ENCODE results near the gene PFKFB4. TPM values are rescaled to one million over a fixed set of nuclear protein-coding genes. Genes with fewer than 3 reads are reported as not detected.
A peak's percentile ranks its signal among the peaks of the same experiment; 100 is the strongest.

The PFKFB4 gene
- total and polyA plus RNA-seq, 2 experiments from 2014 or later: 8.6 to 22.9 TPM

DNA sequence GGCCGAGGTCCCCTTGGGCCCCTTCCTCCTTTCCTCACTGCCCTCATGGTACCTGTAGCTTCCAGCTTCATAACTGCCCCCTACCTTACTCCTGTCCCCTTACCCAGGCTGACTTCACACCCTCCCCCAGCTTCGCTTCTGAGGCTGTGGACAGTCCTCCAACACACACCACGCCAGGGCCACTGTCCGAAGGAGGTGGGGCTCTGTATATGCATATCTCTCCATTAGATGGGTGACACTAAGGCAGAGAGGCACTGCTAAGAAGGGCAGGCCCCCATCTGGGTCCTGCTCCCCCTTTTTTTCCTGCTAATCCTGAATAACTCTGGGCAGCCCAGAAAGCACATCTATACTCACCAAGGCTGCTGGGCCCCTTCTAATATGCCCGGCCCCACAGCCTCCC, 39.6 kb upstream of the PFKFB4 start:
- H3K27ac ChIP-seq (ENCODE audit: low read depth): no peak overlapping the region
- H3K27me3 Mint-ChIP-seq (ENCODE audit: insufficient read depth, low read depth, poor library complexity): peaks cover 23% of the 10 kb centered on the region
- H2AFZ ChIP-seq: no peak overlapping the region
- 0 out of 2 replicates have a peak, but pooled peaks cover 6% of the 10 kb centered on the region for H3K36me3 ChIP-seq (ENCODE audit: insufficient read depth)
- no peak overlapping the region; the same call in 1 of the 2 replicates for H3K27ac Mint-ChIP-seq
- H4K20me1 ChIP-seq (replicated peaks; ENCODE audit: insufficient read depth): no peaks in the 10 kb centered on the region; the same call in 1 of the 2 replicates
- no peaks in the 10 kb centered on the region for H3K9me2 ChIP-seq (ENCODE audit: insufficient read depth)
- TF ChIP-seq EZH2 (IDR thresholded peaks at IDR 0.05; ENCODE audit: low read depth, unreplicated experiment): no peak
- TF ChIP-seq, protein P1, sequence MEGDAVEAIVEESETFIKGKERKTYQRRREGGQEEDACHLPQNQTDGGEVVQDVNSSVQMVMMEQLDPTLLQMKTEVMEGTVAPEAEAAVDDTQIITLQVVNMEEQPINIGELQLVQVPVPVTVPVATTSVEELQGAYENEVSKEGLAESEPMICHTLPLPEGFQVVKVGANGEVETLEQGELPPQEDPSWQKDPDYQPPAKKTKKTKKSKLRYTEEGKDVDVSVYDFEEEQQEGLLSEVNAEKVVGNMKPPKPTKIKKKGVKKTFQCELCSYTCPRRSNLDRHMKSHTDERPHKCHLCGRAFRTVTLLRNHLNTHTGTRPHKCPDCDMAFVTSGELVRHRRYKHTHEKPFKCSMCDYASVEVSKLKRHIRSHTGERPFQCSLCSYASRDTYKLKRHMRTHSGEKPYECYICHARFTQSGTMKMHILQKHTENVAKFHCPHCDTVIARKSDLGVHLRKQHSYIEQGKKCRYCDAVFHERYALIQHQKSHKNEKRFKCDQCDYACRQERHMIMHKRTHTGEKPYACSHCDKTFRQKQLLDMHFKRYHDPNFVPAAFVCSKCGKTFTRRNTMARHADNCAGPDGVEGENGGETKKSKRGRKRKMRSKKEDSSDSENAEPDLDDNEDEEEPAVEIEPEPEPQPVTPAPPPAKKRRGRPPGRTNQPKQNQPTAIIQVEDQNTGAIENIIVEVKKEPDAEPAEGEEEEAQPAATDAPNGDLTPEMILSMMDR (conservative IDR thresholded peaks at IDR 0.05; ENCODE audit: low read depth in 2 of 2): no peak
- TF ChIP-seq CREB1 (CRISPR knock-in tag; IDR thresholded peaks at IDR 0.05; ENCODE audit: low read depth): no peak
- no peak for TF ChIP-seq JUNB (IDR thresholded peaks at IDR 0.05; ENCODE audit: unreplicated experiment)
- TF ChIP-seq NANOG (IDR thresholded peaks at IDR 0.05; ENCODE audit: borderline replicate concordance): no peak
- TF ChIP-seq ZNF331 (CRISPR knock-in tag; IDR thresholded peaks at IDR 0.05; ENCODE audit: low read depth): no peak
- TF ChIP-seq POLR2AphosphoS5 (IDR thresholded peaks at IDR 0.05; ENCODE audit: low read depth): no peak
- TF ChIP-seq, protein P2, sequence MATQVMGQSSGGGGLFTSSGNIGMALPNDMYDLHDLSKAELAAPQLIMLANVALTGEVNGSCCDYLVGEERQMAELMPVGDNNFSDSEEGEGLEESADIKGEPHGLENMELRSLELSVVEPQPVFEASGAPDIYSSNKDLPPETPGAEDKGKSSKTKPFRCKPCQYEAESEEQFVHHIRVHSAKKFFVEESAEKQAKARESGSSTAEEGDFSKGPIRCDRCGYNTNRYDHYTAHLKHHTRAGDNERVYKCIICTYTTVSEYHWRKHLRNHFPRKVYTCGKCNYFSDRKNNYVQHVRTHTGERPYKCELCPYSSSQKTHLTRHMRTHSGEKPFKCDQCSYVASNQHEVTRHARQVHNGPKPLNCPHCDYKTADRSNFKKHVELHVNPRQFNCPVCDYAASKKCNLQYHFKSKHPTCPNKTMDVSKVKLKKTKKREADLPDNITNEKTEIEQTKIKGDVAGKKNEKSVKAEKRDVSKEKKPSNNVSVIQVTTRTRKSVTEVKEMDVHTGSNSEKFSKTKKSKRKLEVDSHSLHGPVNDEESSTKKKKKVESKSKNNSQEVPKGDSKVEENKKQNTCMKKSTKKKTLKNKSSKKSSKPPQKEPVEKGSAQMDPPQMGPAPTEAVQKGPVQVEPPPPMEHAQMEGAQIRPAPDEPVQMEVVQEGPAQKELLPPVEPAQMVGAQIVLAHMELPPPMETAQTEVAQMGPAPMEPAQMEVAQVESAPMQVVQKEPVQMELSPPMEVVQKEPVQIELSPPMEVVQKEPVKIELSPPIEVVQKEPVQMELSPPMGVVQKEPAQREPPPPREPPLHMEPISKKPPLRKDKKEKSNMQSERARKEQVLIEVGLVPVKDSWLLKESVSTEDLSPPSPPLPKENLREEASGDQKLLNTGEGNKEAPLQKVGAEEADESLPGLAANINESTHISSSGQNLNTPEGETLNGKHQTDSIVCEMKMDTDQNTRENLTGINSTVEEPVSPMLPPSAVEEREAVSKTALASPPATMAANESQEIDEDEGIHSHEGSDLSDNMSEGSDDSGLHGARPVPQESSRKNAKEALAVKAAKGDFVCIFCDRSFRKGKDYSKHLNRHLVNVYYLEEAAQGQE (IDR thresholded peaks at IDR 0.05; ENCODE audit: unreplicated experiment): no peak
- TF ChIP-seq ZNF114 (CRISPR knock-in tag; IDR thresholded peaks at IDR 0.05): no peak
- TF ChIP-seq, protein P3, sequence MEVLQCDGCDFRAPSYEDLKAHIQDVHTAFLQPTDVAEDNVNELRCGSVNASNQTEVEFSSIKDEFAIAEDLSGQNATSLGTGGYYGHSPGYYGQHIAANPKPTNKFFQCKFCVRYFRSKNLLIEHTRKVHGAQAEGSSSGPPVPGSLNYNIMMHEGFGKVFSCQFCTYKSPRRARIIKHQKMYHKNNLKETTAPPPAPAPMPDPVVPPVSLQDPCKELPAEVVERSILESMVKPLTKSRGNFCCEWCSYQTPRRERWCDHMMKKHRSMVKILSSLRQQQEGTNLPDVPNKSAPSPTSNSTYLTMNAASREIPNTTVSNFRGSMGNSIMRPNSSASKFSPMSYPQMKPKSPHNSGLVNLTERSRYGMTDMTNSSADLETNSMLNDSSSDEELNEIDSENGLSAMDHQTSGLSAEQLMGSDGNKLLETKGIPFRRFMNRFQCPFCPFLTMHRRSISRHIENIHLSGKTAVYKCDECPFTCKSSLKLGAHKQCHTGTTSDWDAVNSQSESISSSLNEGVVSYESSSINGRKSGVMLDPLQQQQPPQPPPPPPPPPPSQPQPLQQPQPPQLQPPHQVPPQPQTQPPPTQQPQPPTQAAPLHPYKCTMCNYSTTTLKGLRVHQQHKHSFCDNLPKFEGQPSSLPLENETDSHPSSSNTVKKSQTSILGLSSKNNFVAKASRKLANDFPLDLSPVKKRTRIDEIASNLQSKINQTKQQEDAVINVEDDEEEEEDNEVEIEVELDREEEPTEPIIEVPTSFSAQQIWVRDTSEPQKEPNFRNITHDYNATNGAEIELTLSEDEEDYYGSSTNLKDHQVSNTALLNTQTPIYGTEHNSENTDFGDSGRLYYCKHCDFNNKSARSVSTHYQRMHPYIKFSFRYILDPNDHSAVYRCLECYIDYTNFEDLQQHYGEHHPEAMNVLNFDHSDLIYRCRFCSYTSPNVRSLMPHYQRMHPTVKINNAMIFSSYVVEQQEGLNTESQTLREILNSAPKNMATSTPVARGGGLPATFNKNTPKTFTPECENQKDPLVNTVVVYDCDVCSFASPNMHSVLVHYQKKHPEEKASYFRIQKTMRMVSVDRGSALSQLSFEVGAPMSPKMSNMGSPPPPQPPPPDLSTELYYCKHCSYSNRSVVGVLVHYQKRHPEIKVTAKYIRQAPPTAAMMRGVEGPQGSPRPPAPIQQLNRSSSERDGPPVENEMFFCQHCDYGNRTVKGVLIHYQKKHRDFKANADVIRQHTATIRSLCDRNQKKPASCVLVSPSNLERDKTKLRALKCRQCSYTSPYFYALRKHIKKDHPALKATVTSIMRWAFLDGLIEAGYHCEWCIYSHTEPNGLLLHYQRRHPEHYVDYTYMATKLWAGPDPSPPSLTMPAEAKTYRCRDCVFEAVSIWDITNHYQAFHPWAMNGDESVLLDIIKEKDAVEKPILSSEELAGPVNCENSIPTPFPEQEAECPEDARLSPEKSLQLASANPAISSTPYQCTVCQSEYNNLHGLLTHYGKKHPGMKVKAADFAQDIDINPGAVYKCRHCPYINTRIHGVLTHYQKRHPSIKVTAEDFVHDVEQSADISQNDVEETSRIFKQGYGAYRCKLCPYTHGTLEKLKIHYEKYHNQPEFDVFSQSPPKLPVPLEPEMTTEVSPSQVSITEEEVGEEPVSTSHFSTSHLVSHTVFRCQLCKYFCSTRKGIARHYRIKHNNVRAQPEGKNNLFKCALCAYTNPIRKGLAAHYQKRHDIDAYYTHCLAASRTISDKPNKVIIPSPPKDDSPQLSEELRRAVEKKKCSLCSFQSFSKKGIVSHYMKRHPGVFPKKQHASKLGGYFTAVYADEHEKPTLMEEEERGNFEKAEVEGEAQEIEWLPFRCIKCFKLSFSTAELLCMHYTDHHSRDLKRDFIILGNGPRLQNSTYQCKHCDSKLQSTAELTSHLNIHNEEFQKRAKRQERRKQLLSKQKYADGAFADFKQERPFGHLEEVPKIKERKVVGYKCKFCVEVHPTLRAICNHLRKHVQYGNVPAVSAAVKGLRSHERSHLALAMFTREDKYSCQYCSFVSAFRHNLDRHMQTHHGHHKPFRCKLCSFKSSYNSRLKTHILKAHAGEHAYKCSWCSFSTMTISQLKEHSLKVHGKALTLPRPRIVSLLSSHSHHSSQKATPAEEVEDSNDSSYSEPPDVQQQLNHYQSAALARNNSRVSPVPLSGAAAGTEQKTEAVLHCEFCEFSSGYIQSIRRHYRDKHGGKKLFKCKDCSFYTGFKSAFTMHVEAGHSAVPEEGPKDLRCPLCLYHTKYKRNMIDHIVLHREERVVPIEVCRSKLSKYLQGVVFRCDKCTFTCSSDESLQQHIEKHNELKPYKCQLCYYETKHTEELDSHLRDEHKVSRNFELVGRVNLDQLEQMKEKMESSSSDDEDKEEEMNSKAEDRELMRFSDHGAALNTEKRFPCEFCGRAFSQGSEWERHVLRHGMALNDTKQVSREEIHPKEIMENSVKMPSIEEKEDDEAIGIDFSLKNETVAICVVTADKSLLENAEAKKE (CRISPR knock-in tag; IDR thresholded peaks at IDR 0.05): no peak
- TF ChIP-seq EZH2phosphoT487 (IDR thresholded peaks at IDR 0.05; ENCODE audit: unreplicated experiment): no peak
- no peak for TF ChIP-seq STAT1 (IDR thresholded peaks at IDR 0.05; ENCODE audit: unreplicated experiment)
- TF ChIP-seq, protein P4, sequence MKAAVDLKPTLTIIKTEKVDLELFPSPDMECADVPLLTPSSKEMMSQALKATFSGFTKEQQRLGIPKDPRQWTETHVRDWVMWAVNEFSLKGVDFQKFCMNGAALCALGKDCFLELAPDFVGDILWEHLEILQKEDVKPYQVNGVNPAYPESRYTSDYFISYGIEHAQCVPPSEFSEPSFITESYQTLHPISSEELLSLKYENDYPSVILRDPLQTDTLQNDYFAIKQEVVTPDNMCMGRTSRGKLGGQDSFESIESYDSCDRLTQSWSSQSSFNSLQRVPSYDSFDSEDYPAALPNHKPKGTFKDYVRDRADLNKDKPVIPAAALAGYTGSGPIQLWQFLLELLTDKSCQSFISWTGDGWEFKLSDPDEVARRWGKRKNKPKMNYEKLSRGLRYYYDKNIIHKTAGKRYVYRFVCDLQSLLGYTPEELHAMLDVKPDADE (IDR thresholded peaks at IDR 0.05): no peak
- ATAC-seq (no peak), DNase-seq (ENCODE audit: low spot score) (no peak)
- H3K4me3 ChIP-seq: peak overlapping the region; percentile 59; the same call in 1 of the 2 replicates
- H3K4me1 ChIP-seq (ENCODE audit: insufficient read depth): peaks cover 17% of the 10 kb centered on the region; the same call in 1 of the 2 replicates
- peak overlapping the region; percentile 60; the same call in 1 of the 3 replicates for H3K4me3 Mint-ChIP-seq
- H3K79me2 ChIP-seq (replicated peaks; ENCODE audit: insufficient read depth): no peaks in the 10 kb centered on the region
- H3F3A ChIP-seq (replicated peaks; ENCODE audit: low read depth): 0 out of 2 replicates have a peak, but pooled peaks cover 7% of the 10 kb centered on the region
- H3K4me1 Mint-ChIP-seq: peaks cover 12% of the 10 kb centered on the region
- H3K27me3 ChIP-seq (ENCODE audit: insufficient read depth): peaks cover 11% of the 10 kb centered on the region; the same call in 1 of the 2 replicates
- H3K4me2 ChIP-seq: peak overlapping the region; percentile 88; the same call in 1 of the 2 replicates
- H3K36me3 Mint-ChIP-seq (ENCODE audit: low read depth): peaks cover 32% of the 10 kb centered on the region
- no peaks in the 10 kb centered on the region for H3K9me3 Mint-ChIP-seq
